ENCODE measurements around the gene C20orf144.

The C20orf144 gene

GRCh38 chr20:33666293-33667244 lies 4.4 kb downstream of the C20orf144 start, which contains the start of gene ACTL10:
Gene ACTL10, plus strand, starts transcription at chr20:33666943. Its CDS starts 555 bp downstream, at chr20:33667498.
- peak; percentile 98 for DNase-seq (ENCODE audit: low spot score)

DNA sequence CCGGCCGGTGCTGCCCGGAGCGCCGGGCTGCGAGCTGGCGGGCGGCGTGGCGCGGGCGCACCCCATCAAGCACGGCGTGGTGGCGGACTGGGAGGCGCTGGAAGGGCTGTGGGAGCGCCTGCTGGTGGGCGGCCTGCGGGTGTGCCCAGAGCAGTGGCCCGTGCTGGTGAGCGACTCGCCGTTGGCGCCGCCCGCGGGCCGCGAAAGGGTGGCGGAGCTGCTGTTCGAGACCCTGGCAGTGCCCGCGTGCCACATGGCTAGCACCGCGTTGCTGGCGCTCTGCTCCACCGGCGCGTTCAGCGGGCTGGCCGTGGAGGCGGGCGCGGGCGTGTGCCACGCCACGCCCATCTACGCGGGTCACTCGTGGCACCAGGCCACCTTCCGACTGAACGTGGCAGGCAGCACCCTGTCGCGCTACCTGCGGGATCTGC lies 5.1 kb downstream of the C20orf144 start:
- DNase-seq (ENCODE audit: low spot score), result no peak

- DNase-seq (ENCODE audit: low spot score), result peak; percentile 86
Measured at GRCh38 chr20:33667676-33668465, 5.7 kb downstream of the C20orf144 start.

DNA sequence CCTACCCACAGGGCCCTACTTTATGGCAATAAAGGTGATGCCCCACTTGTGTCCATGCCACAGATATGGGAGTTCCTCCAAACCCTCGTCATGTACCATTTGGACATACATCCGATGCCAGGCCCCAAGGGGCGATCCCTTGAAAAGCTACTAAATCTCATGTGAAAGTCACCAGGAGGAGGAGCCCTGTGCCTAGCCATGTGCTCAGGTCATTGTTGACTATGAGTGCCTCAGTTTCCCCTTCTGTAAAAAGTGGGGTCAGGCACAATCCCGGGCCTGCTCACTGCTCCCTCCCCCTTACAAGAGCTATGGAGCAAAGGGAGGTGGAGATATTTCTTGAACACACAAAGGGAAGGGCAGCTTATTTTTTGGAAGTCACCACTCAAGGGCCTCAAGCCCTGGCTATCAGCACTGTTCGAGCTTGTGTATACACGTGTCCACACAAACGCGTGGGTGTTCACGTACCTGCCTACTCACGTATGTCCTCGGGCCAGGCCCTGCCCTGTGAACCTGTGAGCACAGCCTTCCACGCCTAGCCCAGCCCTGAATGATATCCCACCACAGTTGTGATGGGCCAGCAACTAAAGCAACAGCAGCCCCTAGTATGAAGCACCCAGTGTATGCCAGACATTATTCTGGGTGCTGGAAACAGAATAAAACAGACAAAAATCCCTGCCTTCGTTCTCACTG lies 6.5 kb downstream of the C20orf144 start:
- no peak for DNase-seq (ENCODE audit: low spot score)

DNA sequence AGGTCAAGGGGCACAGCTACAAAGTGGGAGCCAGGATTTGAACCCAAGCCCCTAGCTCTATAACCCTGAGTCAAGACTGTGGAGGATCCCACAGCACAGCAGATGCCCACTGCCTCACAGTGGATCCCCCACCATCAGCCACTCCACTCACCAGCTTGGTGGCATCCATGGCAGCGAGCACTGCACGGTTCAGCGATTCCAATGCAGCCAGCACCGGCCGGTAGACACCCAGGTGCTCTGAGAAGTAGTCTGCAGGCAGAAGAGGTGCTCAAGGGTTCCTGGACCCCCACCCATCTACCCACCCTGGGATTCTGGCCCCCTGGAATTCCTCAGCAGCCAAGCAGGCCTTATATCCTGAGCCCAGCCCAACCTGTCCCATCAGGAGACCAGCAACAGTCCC lies 7.1 kb downstream of the C20orf144 start:
- DNase-seq (ENCODE audit: low spot score), result no peak

DNA sequence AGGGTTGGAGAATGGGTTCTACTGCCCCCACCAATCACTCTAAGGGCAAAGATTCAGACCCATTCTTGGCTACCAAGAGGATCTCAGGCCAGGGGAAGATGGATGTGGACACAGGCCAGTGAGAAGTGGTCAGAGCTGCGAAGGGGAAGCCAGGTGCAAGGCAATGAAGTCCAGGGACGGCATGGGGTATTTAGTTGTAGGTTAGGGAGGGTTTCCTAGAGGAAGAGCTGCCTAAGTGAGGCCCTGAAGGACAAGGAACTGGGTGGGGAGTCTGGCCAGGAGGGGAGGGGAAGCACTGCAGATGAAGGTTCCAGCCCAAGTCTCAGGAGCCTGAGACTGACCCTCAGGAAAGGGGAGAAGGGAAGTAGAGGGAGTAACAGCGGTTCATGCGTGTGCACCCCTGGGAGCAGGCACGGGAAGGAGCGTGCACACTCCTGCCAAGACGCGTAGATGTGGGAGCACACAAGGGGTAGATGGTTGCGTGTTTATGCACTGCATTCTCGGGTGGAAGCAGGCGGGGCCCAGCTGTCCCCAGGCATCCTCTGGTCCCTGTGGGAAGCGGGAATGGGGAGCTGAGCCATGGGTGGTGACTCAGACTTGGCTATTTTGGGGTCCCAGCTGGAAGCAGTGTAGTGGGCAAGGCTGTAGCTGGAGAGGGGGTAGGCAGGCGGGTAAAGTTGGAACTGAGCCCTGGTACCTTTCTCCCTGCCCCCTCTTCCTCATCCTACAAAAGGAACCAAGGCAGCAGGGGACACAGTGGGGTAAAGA lies 7.9 kb downstream of the C20orf144 start:
- DNase-seq (ENCODE audit: low spot score), result no peak

DNA sequence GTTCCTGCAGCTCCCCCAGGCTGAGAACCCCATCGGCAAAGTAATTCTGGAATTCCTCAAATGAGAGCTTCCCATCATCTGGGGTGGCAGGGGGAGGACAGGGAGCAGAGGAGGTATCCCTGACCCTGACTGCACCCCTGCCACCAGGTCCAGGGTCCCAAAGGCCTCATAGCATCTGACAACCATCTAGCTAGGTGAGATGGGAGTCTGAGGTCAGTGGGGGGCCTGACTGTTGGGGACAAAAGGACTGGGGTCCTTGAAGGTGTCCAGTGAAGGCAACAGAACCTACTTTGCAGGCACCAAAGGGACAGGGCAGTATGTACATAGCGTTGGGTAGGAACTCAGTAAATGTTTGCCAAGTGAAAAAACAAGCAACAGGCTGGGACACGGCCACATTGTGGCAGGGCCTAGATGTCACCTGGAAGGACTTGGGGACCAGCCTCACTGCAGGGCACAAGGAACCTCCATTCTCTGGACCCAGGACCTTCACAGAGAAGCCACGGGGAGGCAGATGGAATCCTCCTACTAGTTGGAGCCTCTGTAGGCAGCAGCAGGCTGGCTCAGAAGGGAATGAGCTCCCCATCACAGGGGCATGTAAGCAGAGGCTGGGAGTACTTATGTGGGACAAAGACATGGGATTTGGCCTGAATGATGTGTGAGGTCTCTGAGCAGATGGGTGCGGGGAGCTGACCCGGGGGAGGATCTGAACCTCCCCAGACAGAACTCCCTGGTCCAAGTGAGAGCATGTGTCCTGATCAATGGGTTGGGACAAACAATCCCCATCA lies 8.8 kb downstream of the C20orf144 start:
- no peak for DNase-seq (ENCODE audit: low spot score)

- DNase-seq (ENCODE audit: low spot score), result no peak
Measured at GRCh38 chr20:33671573-33672288, 9.6 kb downstream of the C20orf144 start.

DNA sequence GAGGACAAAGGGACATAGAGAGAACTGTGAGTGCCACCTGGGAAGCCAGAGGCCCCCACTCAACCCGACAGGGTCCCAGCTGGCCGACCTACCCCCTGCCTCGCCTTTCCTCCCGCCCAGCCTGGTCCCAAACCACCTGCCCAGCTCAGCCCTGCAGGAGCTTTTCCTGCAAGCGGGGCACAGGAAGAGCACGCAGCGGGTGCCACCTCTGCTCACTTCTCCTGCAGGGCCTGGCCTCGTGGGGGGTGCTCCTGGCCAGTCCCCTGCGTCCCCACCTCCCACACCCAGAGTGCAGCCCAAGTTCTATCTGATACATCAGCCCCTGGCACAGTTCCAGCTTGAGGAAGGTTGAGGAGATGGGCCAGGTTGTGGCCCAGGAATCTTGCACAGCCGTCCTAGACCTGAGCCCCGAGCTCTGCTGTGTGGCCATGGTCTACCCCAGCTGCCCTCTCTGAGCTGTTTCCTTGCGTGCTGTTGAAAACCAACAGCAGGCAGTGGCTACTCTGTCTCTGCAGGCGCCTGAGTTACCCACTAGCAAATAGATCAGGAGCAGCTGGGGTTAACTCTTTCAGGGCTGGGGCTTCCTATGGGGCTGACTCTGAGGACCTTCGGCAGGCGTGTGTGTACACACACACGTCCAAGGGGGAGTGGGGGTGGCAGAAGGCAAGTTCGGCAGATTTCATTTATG lies 10.4 kb downstream of the C20orf144 start:
- DNase-seq (ENCODE audit: low spot score), result no peak

DNA sequence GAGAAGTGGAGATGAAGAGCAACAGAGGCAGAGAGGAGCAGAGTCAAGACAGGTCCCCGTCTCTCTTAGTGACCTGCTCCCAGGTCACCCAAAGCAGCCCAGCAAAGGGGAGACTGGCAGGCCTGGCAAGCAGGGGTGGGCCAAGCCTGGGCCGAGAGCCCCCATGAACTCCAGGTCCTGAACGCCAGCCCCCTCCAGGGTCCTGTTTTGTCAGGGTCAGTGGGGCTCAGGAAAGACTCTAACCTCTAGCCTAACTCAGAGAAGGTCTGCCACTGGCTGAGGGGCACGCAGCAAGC lies 10.9 kb downstream of the C20orf144 start:
- no peak for DNase-seq (ENCODE audit: low spot score)

DNA sequence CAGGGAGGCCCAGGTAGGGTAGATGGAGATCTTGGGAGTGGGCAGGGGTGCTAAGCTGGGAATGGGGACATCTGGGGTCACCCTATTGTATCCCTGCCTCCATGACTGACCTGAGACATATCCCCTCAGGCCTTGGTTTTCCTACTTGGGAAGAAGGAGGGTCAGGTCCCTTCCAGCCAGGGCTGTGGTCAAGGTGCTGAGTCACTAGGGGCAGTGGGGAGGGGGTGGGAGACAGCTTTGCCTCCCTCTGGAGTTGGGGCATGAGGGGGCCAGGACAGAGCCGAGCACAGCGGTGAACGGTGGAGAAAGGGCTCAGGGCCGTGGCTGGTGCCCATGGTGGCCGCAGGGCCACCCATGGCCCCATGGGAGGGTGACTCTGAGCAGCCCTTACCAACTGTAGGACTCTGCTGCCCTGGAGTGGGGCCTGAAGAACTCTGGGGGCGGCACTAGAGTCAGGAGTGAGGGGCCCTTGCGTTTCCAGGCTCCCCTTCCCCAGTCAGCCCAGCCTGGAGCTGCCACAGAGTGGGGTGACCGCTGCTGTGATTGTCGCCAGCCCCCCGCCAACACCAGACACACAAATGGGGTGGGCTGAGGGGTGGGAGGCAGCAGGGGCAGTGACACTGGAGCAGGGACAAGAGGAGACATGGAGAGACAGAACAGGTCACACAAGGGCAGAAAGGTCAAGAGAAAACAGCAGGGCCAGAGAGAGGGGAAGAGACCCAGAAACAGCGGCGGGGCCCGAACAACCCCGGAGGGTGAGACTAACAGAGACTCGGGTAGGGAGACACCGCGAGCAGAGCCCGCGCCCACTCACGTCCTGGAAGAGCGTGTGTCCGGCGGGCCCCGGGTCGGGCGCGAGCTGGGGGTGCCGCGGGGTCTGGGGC lies 11.5 kb downstream of the C20orf144 start:
- no peak for DNase-seq (ENCODE audit: low spot score)

GRCh38 chr20:33674294-33675135 lies 12.4 kb downstream of the C20orf144 start, which contains the start of gene NECAB3:
Gene NECAB3, minus strand, starts transcription at chr20:33674428. Its CDS starts 76 bp downstream, at chr20:33674352.
- peak; percentile 94 for DNase-seq (ENCODE audit: low spot score)

GRCh38 chr20:33675136-33675959 lies 13.2 kb downstream of the C20orf144 start:
- peak; percentile 53 for DNase-seq (ENCODE audit: low spot score)

- DNase-seq (ENCODE audit: low spot score), result no peak
Measured at GRCh38 chr20:33676121-33676520, 14.0 kb downstream of the C20orf144 start.

DNA sequence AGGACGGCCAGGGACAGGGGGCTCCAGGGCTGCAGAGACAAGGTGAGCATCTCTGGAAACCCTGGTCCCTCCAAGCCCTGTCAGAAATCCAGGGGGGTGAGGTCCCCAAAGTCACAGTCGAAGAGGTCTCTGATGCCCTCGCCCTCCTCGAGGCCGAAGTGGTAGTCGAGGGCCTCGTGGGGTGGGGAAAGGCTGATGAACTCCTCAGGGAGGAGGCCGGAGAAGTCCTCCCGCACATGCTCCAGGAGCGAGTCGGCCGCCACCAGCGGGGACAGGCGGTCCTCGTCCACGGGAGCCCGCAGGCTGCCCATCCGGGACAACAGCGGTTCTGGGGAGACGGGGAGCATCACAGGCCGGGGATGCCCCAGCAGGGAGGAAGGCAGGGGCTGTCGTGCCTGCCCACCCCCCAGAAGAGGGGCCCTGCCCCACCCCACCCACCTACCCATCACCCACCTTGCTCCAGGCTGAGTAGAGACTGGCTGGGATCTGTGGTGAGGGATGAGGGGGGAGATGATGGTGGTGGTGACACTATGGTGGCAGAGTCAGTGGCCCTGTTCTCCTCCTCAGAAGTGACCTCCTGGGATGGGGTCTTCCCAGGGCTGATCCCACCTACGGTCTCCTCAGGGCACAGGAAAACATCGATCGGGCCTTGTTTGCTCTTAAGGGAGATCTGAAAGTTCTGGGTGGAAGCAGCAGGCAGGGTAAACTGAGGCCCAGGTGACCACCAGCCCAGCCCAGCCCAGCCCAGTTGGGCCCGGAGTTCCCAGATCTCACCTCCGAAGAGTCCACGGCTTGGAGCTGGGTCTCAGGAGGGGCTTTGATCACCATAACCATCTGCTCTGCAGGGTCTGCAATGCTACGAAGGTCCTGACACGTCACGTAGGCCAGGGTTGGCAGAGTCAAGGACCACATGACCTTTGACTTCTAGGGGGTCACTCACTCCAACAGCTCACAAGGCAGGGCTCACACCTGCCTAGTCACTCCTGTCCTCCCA lies 14.8 kb downstream of the C20orf144 start:
- no peak for DNase-seq (ENCODE audit: low spot score)
